GM12878 (cell line): ENCODE measurements around the gene AMBRA1. TPM values are rescaled to one million over a fixed set of nuclear protein-coding genes. Genes with fewer than 3 reads are reported as not detected.

Experiments
- BHLHE40 ChIP-seq, 2 experiments: fragments of 450-650 bp in 1 of 2; IDR thresholded peaks; 2 replicates each; pipeline ENCODE4 v1.6.1; 2011 to 2017; ENCODE audit warnings: low read depth in 2 of 2, borderline replicate concordance in 1 of 2, improper control_type of control experiment in 1 of 2, low read length in 1 of 2, mild to moderate bottlenecking in 1 of 2
- BRCA1 ChIP-seq: IDR thresholded peaks from 2 replicates; pipeline ENCODE4 v1.6.1; 2011; ENCODE audit warnings: low read depth, low read length, improper control_type of control experiment
- CBFB ChIP-seq: IDR thresholded peaks from 2 replicates; pipeline ENCODE4 v1.6.1; 2016; ENCODE audit warnings: antibody characterized with exemption, low read depth
- CBX5 ChIP-seq: sonication (generic); IDR thresholded peaks from 2 replicates; pipeline ENCODE4 v1.6.1; 2016; ENCODE audit warnings: low read depth, moderate library complexity, mild to moderate bottlenecking, inconsistent platforms
- CHD1 ChIP-seq: IDR thresholded peaks from 2 replicates; pipeline ENCODE4 v1.6.1; 2012; ENCODE audit warnings: low read depth, low read length, improper control_type of control experiment
- CHD4 ChIP-seq: fragments of 200-600 bp; sonication (generic); IDR thresholded peaks from 2 replicates; pipeline ENCODE4 v1.6.1; 2016; ENCODE audit warnings: mild to moderate bottlenecking
- EGR1 ChIP-seq, 2 experiments: IDR thresholded peaks; 1 replicate in 1 of 2; 2 replicates in 1 of 2; pipeline ENCODE4 v1.6.1; 2011 to 2012; ENCODE audit warnings: low read depth in 2 of 2, low read length in 2 of 2, borderline replicate concordance in 1 of 2, mild to moderate bottlenecking in 1 of 2, moderate library complexity in 1 of 2
- ETV6 ChIP-seq, 2 experiments: fragments of 450-650 bp in 1 of 2; IDR thresholded peaks in 1 of 2; conservative IDR thresholded peaks in 1 of 2; 2 replicates each; pipeline ENCODE4 v1.6.1; 2014; ENCODE audit warnings: antibody characterized with exemption in 1 of 2, borderline replicate concordance in 1 of 2, low read depth in 1 of 2, mild to moderate bottlenecking in 1 of 2, moderate library complexity in 1 of 2
- FOXK2 ChIP-seq: fragments of 450-650 bp; IDR thresholded peaks from 2 replicates; pipeline ENCODE4 v1.6.1; 2017; ENCODE audit warnings: mild to moderate bottlenecking, moderate library complexity
- HDAC2 ChIP-seq: fragments of 200-600 bp; sonication (generic); IDR thresholded peaks from 2 replicates; pipeline ENCODE4 v1.6.1; 2017
- IKZF1 ChIP-seq: fragments of 450-650 bp; conservative IDR thresholded peaks from 2 replicates; pipeline ENCODE4 v1.6.1; 2017; ENCODE audit warnings: antibody characterized with exemption, mild to moderate bottlenecking
- KLF5 ChIP-seq: fragments of 450-650 bp; IDR thresholded peaks from 2 replicates; pipeline ENCODE4 v1.6.1; 2014; ENCODE audit warnings: mild to moderate bottlenecking; ENCODE audit not compliant: partially characterized antibody
- MXI1 ChIP-seq: fragments of 150-350 bp; IDR thresholded peaks from 2 replicates; pipeline ENCODE4 v1.6.1; 2011; ENCODE audit warnings: low read depth, mild to moderate bottlenecking, inconsistent platforms, low read length, improper control_type of control experiment
- SIN3A ChIP-seq: IDR thresholded peaks from 2 replicates; pipeline ENCODE4 v1.6.1; 2012; ENCODE audit warnings: low read depth, low read length, improper control_type of control experiment
- SIX5 ChIP-seq: IDR thresholded peaks from 2 replicates; pipeline ENCODE4 v1.6.1; 2011; ENCODE audit warnings: mild to moderate bottlenecking, low read depth, low read length, moderate library complexity; ENCODE audit not compliant: severe bottlenecking
- SMC3 ChIP-seq: IDR thresholded peaks from 2 replicates; pipeline ENCODE4 v1.6.1; 2011; ENCODE audit warnings: low read length, improper control_type of control experiment, borderline replicate concordance
- SRF ChIP-seq, 2 experiments: IDR thresholded peaks; 2 replicates each; pipeline ENCODE4 v1.6.1; 2011; ENCODE audit warnings: low read depth in 2 of 2, low read length in 2 of 2, mild to moderate bottlenecking in 1 of 2, moderate library complexity in 1 of 2
- STAT1 ChIP-seq: fragments of 450-650 bp; conservative IDR thresholded peaks from 2 replicates; pipeline ENCODE4 v1.6.1; 2014; ENCODE audit warnings: antibody characterized with exemption, mild to moderate bottlenecking
- SUZ12 ChIP-seq: fragments of 200-600 bp; sonication (generic); IDR thresholded peaks from one replicate; pipeline ENCODE4 v1.6.1; 2018; ENCODE audit warnings: antibody characterized with exemption, mild to moderate bottlenecking; ENCODE audit not compliant: unreplicated experiment
- TCF12 ChIP-seq: IDR thresholded peaks from 2 replicates; pipeline ENCODE4 v1.6.1; 2011; ENCODE audit warnings: low read depth, mild to moderate bottlenecking, low read length
- TCF3 ChIP-seq: IDR thresholded peaks from 2 replicates; pipeline ENCODE4 v1.6.1; 2012; ENCODE audit warnings: low read depth, mild to moderate bottlenecking, low read length, borderline replicate concordance; ENCODE audit not compliant: insufficient read depth
- YY1 ChIP-seq: IDR thresholded peaks from 2 replicates; pipeline ENCODE4 v1.6.1; 2011; ENCODE audit warnings: low read depth, mild to moderate bottlenecking, low read length
- polyA plus RNA-seq, 11 experiments: library from polyadenylated mRNA; depleted of rRNA in 4 of 11; unstranded in 6 of 11; stranded (reverse) in 5 of 11; fragments of >200 nt; fragmentation: Nextera tagmentation in 4 of 11; fragmentation: Illumina TruSeq in 1 of 11; extraction: Ambion mirVana in 4 of 11; extraction: Trizol in 1 of 11; gene quantifications; 1 replicate in 1 of 11; 2 replicates in 10 of 11; pipeline versions ENCODE4 v1.2.1 to v1.2.3, GENCODE V29; 2011 to 2016; ENCODE audit warnings: inconsistent platforms in 2 of 11, missing spikeins in 2 of 11, low read depth in 1 of 11
- total RNA-seq, 4 experiments: library from RNA; depleted of rRNA in 3 of 4; stranded (reverse); fragments of >200 nt in 3 of 4; fragmentation: Illumina TruSeq in 1 of 4; extraction: Trizol in 1 of 4; gene quantifications; 2 replicates each; pipeline versions ENCODE4 v1.2.1 to v1.2.3, GENCODE V29; 2013 to 2021
- TF ChIP-seq, protein P1 (sequence below): IDR thresholded peaks from 2 replicates; pipeline ENCODE4 v1.6.1; 2012; ENCODE audit warnings: low read depth, low read length, improper control_type of control experiment
- TF ChIP-seq, protein P2 (sequence below): IDR thresholded peaks from 2 replicates; pipeline ENCODE4 v1.6.1; 2012; ENCODE audit warnings: low read length, inconsistent platforms
- TF ChIP-seq, protein P3 (sequence below): fragments of 450-650 bp; IDR thresholded peaks from 2 replicates; pipeline ENCODE4 v1.6.1; 2018; ENCODE audit warnings: borderline replicate concordance, mild to moderate bottlenecking; ENCODE audit not compliant: partially characterized antibody
- TF ChIP-seq, protein P4 (sequence below): IDR thresholded peaks from 2 replicates; pipeline ENCODE4 v1.6.1; 2011; ENCODE audit warnings: low read depth, mild to moderate bottlenecking, low read length, moderate library complexity, borderline replicate concordance; ENCODE audit errors: extremely low read depth

The AMBRA1 gene
- total and polyA plus RNA-seq, 10 of the 15 experiments (the other 5 are each of a cell fraction or from before 2014, with no cell fraction given) = 0.57 to 34.3 (median 13.7) TPM

DNA sequence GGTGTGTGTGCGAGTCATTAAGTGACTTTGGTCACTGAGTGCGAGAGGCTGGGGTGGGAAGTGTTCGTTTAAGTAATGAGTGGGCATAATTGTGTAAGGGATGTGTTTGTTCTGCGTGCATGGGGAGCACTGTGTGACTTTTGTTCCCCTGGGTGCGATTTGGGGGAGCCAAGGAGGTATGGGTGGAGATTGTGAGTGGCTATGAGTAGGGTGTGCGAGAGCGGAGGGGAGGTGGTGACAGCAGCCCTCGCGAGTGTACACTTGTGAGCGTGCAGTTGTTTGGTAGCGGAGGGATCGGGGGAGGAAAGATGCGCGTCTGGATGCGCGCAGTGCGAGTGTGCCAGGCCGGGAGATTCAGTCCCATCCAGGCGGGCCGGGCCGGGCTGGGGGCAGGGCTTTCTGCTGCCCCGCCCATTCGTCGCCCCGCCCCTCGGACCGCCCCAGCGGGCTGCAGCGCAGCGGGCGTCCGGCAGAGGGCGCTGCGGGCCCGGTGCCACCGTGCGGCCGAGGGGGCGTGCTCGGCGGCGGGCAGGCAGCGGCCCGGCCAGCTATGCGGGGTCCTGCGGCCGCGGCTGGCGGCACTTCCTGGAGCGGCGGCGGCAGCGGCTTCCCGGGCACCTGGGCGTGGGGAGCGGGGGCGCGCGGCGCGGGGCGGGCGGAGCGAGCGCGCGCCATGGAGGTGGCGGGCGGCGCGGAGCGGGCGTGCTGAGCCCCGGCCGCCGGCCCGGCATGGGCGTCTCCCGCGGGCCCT is 246.8 kb downstream of the AMBRA1 start, which contains the start of gene DGKZ (continued):
- no peak for TF ChIP-seq SIN3A
- TF ChIP-seq CHD4 = no peak
- TF ChIP-seq, protein P1, sequence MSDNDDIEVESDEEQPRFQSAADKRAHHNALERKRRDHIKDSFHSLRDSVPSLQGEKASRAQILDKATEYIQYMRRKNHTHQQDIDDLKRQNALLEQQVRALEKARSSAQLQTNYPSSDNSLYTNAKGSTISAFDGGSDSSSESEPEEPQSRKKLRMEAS = no peak
- peak; percentile 83; the same call in 1 of the 2 replicates for TF ChIP-seq CBX5
- peak; percentile 42; the same call in 1 of the 2 replicates for TF ChIP-seq MXI1
- TF ChIP-seq ETV6 (conservative IDR thresholded peaks at IDR 0.05 in 1 of 2, IDR thresholded peaks at IDR 0.05 in 1 of 2; ENCODE audit: borderline replicate concordance in 1 of 2, low read depth in 1 of 2) = no peak
- peak; percentile 65; the same call in 1 of the 2 replicates for TF ChIP-seq TCF3
- TF ChIP-seq HDAC2 = no peak
- TF ChIP-seq CHD1 = no peak
- peak; percentile 38 to 62; a peak in 1 of 4 replicates for TF ChIP-seq SRF (IDR thresholded peaks at IDR 0.05; ENCODE audit: low read depth in 2 of 2, low read length in 2 of 2)
- TF ChIP-seq, protein P2, sequence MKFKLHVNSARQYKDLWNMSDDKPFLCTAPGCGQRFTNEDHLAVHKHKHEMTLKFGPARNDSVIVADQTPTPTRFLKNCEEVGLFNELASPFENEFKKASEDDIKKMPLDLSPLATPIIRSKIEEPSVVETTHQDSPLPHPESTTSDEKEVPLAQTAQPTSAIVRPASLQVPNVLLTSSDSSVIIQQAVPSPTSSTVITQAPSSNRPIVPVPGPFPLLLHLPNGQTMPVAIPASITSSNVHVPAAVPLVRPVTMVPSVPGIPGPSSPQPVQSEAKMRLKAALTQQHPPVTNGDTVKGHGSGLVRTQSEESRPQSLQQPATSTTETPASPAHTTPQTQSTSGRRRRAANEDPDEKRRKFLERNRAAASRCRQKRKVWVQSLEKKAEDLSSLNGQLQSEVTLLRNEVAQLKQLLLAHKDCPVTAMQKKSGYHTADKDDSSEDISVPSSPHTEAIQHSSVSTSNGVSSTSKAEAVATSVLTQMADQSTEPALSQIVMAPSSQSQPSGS = no peak
- TF ChIP-seq SUZ12 = no peak
- TF ChIP-seq, protein P3, sequence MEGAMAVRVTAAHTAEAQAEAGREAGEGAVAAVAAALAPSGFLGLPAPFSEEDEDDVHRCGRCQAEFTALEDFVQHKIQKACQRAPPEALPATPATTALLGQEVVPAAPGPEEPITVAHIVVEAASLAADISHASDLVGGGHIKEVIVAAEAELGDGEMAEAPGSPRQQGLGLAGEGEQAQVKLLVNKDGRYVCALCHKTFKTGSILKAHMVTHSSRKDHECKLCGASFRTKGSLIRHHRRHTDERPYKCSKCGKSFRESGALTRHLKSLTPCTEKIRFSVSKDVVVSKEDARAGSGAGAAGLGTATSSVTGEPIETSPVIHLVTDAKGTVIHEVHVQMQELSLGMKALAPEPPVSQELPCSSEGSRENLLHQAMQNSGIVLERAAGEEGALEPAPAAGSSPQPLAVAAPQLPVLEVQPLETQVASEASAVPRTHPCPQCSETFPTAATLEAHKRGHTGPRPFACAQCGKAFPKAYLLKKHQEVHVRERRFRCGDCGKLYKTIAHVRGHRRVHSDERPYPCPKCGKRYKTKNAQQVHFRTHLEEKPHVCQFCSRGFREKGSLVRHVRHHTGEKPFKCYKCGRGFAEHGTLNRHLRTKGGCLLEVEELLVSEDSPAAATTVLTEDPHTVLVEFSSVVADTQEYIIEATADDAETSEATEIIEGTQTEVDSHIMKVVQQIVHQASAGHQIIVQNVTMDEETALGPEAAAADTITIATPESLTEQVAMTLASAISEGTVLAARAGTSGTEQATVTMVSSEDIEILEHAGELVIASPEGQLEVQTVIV = no peak
- peak; percentile 78 for TF ChIP-seq IKZF1
- no peak for TF ChIP-seq CBFB
- TF ChIP-seq FOXK2 = no peak
- TF ChIP-seq BRCA1 = no peak
- TF ChIP-seq SIX5 = no peak
- peak in 1 of 2 experiments; percentile 89; a peak in 2 of 3 replicates for TF ChIP-seq EGR1 (IDR thresholded peaks at IDR 0.05; ENCODE audit: borderline replicate concordance in 1 of 2, low read depth in 2 of 2, low read length in 2 of 2)
- TF ChIP-seq SMC3 = peak; percentile 39; the same call in 1 of the 2 replicates
- TF ChIP-seq KLF5 = no peak
- 0 out of 2 replicates have a peak, but pooled peaks have one; percentile 29 for TF ChIP-seq STAT1
- peak; percentile 56; the same call in 1 of the 2 replicates for TF ChIP-seq YY1
- TF ChIP-seq BHLHE40 (IDR thresholded peaks at IDR 0.05; ENCODE audit: borderline replicate concordance in 1 of 2, low read depth in 2 of 2, low read length in 1 of 2) = peak; percentile 52 to 87; a peak in 3 of 4 replicates
- TF ChIP-seq, protein P4, sequence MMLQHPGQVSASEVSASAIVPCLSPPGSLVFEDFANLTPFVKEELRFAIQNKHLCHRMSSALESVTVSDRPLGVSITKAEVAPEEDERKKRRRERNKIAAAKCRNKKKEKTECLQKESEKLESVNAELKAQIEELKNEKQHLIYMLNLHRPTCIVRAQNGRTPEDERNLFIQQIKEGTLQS = 0 out of 2 replicates have a peak, but pooled peaks have one; percentile 24
- TF ChIP-seq TCF12 = 0 out of 2 replicates have a peak, but pooled peaks have one; percentile 45
